ENCODE data around the gene H6PD.

H6PD gene

GRCh38 chr1:9253453-9254105 lies 19.0 kb downstream of the H6PD start:
- no peak overlapping the region for H3K4me3 ChIP-seq (ENCODE audit: low read depth, low read length)
- no peak for DNase-seq (ENCODE audit: low read depth, low spot score)
- in situ Hi-C loops (cut with HindIII; ENCODE audit: low sequenced_read_pairs) = no loop called here
- TF ChIP-seq CTCF (IDR thresholded peaks at IDR 0.05; ENCODE audit: low read depth, low read length) = no peak

- no peak for TF ChIP-seq CTCF (IDR thresholded peaks at IDR 0.05; ENCODE audit: low read depth, low read length)
- in situ Hi-C loops (cut with HindIII; ENCODE audit: low sequenced_read_pairs) = no loop called here
- DNase-seq (ENCODE audit: low read depth, low spot score) = no peak
- H3K4me3 ChIP-seq (ENCODE audit: low read depth, low read length) = no peak overlapping the region
Observed at GRCh38 chr1:9256332-9256731, 21.8 kb downstream of the H6PD start.

GRCh38 chr1:9257851-9258250 lies 23.3 kb downstream of the H6PD start:
- no peak for DNase-seq (ENCODE audit: low read depth, low spot score)
- in situ Hi-C loops (cut with HindIII; ENCODE audit: low sequenced_read_pairs) = no loop called here
- H3K4me3 ChIP-seq (ENCODE audit: low read depth, low read length) = no peak overlapping the region
- TF ChIP-seq CTCF (IDR thresholded peaks at IDR 0.05; ENCODE audit: low read depth, low read length) = no peak

- no peak for TF ChIP-seq CTCF (IDR thresholded peaks at IDR 0.05; ENCODE audit: low read depth, low read length)
- no peak overlapping the region for H3K4me3 ChIP-seq (ENCODE audit: low read depth, low read length)
- no peak for DNase-seq (ENCODE audit: low read depth, low spot score)
- in situ Hi-C loops (cut with HindIII; ENCODE audit: low sequenced_read_pairs) = no loop called here
Observed at GRCh38 chr1:9258629-9259028, 24.1 kb downstream of the H6PD start.

GRCh38 chr1:9260059-9260766 lies 25.6 kb downstream of the H6PD start:
- no peak for DNase-seq (ENCODE audit: low read depth, low spot score)
- in situ Hi-C loops (cut with HindIII; ENCODE audit: low sequenced_read_pairs) = no loop called here
- no peak for TF ChIP-seq CTCF (IDR thresholded peaks at IDR 0.05; ENCODE audit: low read depth, low read length)
- no peak overlapping the region for H3K4me3 ChIP-seq (ENCODE audit: low read depth, low read length)

- no peak for DNase-seq (ENCODE audit: low read depth, low spot score)
- H3K4me3 ChIP-seq (ENCODE audit: low read depth, low read length) = no peak overlapping the region
- no peak for TF ChIP-seq CTCF (IDR thresholded peaks at IDR 0.05; ENCODE audit: low read depth, low read length)
- in situ Hi-C loops (cut with HindIII; ENCODE audit: low sequenced_read_pairs) = no loop called here
Observed at GRCh38 chr1:9261496-9261895, 26.9 kb downstream of the H6PD start.
